GM21526 (cell line): ENCODE measurements around the gene LMOD2.

Experiments used
- ATAC-seq: cut with Tn5 transposase; IDR thresholded peaks from one replicate; pipeline ENCODE4 v1.9.1; 2021; ENCODE audit warnings: moderate library complexity; ENCODE audit not compliant: unreplicated experiment, low FRiP score

LMOD2 gene

DNA sequence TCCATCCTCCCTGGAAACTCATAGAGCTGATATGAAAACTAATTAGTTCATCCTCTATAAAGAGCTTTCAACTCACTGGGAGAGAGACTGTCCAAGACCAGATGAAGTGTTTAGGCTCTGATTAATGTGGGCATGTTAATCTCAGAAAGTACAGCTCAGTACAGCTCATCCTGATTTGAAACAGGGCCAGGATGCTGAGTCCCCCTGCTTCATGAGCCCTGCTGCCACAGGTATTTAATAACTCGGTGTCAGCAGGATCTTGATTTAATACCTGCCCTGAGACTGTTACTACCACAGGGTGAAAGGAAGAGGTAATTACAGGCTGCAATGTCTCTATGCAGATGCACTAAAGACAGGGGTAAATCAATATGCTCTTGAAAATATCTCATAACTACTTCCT lies 10.8 kb downstream of the LMOD2 start:
- ATAC-seq: no peak

DNA sequence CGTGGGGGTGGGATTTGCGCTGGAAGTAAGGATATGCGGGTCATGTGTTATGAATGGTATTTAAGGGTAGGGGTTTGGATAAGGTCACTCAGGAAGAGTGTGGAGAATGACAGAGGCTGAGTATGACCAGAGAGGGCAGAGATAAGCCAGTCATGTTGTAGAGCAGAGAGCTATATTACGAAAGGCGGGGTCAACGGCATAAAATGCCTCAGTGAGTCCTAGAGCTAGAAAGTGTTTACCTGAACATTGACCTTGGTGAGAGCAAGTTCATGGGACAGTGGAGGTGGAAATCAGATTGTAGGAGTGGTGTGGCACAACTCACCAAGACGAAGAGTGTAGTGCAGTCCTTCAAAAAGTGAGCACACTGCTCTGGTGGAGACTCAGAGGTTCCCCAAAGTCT lies 13.8 kb downstream of the LMOD2 start:
- no peak for ATAC-seq

DNA sequence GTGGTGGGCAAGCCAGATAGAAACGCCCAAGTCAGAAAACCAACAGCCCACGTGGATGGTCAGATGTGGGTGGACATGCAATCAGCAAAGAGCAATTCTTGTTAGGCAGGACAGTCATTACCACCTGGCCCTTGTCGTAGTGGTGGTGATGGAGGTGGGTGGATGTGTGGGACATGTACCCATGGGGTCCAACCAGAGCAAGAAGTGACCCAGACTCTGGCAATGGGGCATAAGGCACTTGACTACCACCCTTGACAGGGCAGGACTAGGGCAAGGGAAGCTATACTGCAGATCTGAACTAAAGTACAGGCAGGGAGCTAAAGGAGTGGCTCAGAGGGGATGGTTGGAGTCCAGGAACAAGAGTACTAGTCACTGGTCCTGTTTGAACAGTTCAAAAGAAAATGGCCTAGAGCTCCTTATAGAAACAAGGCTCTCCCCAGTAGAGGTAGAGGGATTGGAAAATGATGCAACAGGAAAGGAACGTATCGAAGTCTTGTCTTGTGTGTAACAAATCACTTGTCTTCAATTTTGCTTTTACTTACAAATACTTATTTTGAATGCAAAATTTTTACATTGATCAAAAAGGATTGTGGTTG lies 17.6 kb downstream of the LMOD2 start:
- no peak for ATAC-seq

DNA sequence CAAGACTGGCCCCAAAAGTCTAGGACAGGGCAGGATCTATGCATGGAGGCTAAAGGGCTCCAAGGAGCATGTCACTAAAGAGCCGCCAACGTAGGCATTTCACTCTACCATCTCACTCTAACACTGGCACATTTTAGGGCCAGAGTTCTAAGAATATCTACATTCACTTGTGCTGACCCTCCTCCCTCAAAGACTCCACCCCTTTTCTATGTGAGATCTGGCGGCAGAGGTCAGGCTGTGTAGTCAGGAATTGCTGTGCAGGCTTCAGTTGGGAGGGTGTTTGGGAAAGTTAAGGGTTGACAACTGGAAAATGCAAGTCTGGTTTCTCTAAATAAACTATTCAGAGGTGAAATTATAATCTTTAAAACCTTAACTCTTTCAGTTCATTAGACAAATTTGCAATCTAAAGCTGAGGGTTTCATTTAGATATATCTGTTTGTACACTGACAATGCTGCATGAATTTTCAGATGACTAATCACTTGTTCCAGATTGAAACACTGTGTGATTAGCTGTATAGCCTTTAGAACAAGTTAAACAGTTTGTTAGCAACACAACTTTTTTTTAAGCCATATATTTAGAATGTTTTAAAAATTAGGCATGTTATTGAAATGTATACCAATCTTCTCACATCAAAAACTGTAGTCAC lies 18.2 kb downstream of the LMOD2 start:
- no peak for ATAC-seq

DNA sequence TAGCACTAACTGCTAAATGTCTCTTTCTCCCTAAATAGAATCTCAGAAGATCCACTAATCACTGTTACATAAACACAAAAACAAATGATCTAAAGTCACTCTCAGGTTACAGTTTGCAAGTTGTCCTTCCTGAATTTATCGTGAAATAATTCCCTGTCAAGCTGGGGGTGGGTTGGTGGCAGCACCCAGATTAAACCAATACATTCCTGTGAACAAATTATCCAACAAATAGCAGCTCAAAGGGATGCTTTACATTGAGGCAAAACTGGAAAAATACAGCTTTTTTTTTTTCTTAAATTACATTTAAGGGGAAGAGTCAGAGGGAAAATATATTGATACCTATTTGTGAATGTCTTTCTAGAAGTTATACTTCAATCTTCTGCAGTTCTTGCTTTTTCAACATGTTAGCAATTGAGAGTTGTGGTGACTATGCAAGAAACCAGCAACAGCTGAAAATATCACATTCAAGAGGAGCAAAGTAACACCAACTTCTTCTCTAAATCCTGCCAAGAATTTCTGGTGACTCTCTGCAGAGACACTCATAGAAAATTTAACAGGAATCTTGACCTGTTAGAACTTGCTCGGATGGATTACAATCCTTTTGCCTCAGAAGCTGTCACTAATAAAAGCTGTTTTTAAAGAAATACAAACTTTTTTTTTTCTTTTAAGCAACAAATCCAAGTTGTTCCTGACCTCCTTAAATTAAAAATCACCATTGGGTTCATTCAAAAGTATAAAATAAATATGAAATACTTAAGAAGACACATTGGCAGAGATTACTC lies 18.9 kb downstream of the LMOD2 start:
- no peak for ATAC-seq

DNA sequence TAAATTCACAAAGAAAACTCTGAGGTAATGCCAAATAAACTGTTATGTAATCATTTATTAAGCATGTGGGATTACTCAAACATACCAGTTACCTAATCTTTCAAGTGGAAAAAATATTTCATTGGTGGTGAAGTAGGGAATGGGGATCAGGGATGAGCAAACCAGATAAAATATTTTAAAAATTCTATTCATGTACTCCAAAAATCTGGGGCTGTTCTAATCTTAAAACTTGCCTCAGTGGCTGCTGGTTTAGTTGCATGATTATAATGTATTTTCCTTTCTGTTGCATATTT lies 19.5 kb downstream of the LMOD2 start:
- ATAC-seq: no peak

DNA sequence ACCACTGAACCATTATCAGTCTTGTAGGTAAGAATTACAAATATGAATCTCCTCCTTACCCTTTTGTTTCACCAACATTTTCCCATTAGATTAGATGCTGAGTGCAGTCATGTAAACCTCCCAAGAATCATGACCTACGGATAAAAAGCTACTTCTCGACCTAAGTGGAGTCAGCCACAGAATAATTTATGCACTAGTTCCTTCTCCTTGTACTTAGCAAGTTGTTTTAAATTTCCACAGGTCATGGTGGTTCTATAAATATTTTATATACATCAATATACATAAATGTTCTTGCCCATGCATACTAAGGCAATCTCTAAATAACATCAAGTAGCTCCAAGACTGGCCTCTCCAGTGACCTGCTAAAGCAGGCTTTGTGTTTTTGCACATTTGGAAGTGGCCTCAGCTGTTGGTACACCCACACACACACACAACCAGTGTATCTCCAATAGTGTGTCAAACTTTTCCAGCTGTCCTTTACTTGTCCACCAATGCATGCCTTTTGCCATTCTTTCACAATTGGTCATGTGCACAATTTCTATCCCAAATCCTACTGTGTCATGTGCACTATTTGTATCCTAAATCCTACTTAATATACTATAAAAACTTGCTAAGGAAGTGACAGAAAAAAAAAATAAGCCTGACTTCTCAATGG lies 21.5 kb downstream of the LMOD2 start:
- no peak for ATAC-seq

DNA sequence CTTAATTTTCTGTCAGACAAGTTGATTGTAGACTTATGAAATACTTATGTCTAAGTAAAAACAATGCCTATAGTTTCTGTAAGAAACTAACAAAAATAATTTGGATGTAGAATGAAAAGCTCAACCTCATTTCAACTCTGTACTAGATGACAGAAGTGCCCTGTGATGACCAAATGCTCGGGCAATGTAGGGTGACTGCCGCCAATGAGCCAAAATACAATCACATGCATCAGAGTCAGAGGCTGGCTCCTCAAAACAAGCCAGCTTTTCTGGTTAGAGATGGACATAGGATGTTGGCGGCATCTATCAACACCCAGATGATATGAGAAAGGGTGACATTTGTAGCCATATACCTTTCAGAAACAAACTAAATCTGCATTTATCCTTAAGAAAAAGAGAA lies 23.9 kb downstream of the LMOD2 start:
- no peak for ATAC-seq

DNA sequence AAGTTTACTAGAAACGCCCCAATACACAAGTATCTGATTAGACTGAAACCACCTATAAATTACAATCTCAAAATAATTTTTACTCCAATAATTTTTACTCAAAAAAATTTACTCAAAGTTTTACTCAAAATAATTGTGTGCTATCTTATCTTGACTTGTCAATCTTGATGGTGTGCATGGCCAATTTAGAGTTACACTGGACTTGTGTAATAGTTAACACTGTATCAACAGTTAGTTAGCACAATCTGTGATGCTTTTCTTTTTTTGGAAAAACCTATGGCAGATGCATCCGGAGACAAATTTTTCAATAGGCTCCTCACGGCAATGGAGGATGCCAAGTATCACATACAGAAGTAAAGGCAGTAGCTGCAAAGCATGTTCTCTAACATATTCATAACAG lies 24.9 kb downstream of the LMOD2 start:
- no peak for ATAC-seq

DNA sequence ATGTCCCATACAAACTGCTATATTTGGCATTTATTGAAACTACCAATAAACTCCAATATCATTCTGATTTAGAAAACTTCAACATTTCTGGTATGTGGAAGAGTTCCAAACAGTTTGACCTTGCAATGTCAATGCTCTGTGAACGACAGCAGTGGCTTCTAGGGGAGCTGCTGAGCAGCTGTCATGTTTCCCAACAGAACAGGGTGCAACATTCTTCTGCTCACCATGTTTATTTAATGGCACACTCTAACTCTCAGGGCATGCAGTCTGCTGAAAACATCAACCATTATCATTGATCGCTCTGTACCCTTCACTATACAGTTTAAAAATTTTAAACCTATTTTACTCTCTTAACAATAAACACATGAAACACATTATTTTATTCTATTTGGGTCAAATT lies 25.9 kb downstream of the LMOD2 start:
- ATAC-seq: no peak

DNA sequence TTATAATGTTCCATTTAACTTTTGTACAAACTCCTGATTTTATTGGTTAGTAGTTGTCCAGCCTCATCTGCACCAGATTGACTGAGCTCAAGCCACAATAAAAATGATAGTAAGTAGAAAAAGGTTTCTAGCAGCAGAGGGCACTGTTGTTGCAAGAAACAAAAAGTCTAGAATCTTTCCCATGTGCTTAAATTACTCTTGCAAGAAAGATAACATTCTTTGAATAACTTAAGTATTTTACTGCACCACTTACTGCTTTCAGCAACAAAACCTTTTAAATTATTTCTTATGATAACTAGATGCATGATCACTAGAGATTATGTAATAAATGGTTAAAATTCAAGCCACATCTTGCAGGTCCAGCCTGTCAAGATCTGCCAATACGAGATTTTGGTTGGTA lies 27.0 kb downstream of the LMOD2 start:
- peak; percentile 73 for ATAC-seq

DNA sequence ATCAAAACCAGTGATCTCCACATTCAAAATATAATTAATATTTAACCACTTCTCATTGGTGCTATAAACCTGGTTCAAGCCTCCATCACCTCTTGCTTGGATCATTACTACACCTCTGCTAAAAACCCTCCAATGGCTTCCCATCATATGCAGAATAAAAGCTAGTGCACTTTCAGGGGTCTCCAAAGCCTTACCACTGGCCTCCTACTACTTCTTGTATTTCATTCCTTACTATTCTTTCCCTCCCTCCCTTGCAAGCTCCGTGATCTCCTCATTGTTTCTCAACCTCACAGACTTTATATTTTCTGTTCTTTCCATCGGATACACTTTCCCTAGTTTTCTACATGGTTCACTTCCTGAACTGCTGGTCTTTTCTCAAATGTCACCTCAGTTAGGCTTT lies 31.5 kb downstream of the LMOD2 start:
- no peak for ATAC-seq

DNA sequence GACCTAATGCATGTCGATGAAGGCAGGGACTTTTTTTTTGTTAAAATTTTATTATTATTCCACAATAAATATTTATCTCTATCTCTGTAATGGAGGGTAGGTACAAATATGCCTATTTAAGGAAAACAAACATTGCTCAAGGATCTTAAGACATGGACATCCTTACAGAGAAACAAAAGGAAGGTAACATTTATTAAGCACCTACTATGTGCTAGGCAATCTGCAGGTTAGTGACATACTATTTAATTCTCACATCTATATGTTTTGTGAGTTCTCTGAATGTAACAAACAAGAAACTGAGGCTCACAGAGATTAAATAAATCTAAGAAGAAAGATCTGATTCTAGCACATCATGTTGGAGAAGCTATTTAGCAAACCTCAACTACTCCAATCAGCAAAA lies 32.1 kb downstream of the LMOD2 start:
- no peak for ATAC-seq

DNA sequence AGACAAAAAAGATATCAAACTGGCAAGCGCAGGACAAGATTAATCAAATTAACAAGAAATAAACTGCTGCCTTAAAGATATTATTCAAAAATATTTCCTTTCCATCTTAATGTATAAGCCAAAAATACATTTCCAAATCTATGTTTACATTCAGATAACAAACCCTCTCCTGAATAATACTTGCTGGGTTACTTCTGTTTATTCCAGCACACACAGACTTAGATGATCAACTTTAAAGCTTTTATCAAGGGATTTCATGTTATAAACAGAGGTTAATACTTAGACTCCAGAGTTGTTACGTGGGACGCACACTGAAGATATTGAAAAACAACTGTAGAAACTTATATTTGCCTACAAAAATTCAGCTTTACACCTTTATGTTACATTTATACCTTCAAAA lies 33.6 kb downstream of the LMOD2 start:
- ATAC-seq: no peak

DNA sequence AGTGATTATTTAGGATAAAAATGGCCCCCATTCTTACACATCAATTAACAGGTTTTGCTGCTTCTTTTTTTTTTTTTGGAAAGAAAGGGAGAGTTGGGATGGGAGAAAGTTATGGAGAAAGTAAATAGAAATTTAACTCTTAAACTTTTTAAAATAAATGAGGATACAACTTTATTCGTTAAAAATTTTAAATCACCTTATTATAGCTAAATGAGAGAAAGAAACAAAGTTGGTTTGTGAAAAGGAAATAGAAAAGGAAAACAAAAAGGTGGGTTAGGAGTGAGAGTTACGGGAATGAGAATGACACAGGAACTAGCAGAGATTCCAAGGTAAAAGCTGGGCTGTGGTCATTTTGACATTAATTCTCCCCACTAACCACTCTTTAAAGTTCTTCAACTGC lies 34.9 kb downstream of the LMOD2 start:
- ATAC-seq: no peak

DNA sequence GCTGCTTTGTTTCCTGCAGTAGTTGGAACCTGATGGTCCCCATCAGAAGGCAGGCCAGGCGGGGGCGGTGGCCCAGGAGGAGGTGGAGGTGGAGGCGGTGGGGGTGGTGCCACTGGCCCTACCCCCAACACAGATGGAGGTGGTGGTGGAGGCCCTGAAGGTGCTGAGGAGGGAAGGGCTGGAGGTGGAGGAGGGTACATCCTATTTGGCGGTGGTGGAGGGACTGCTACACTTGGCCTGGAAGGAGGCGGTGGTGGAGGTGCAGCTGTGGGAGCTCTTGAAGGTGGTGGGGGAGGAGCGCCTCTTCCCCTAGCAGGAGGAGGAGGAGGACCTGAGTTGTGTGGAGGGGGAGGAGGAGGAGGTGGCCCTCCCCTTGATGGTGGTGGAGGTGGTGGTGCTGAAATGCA lies 36.8 kb downstream of the LMOD2 start:
- ATAC-seq: no peak

DNA sequence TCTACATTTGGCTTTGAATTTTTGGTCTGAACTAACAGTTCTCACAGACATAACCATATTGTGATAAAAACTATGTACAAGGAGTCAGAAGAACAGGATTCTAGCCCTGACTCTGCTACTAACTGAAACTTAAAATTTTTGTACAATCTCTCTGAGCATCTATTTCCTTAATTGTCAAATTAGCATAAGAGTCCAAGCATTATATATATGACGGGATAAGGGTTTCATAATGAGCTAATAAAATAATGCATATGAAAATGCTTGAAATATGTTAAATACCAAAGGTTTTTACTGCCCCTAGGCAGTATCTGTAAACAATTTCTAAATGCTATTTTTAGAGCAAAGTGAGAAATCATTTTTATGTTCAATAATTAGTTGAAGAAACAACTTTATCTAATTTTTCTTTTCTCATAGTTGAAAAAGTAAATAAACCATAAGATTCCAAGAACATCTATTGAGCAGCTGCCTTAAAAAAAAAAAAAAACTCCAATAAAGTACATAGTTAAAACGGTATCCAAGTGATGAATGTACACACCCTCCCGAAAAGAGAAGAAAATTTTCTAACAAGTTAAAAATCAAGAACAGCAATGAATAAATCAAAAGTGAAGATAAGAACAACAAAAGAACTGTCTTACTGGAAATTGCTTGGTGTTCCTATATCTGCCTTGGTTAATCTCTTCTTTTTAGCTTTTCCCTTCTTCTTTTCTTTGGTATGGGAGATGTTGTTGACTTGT lies 40.4 kb downstream of the LMOD2 start:
- no peak for ATAC-seq

DNA sequence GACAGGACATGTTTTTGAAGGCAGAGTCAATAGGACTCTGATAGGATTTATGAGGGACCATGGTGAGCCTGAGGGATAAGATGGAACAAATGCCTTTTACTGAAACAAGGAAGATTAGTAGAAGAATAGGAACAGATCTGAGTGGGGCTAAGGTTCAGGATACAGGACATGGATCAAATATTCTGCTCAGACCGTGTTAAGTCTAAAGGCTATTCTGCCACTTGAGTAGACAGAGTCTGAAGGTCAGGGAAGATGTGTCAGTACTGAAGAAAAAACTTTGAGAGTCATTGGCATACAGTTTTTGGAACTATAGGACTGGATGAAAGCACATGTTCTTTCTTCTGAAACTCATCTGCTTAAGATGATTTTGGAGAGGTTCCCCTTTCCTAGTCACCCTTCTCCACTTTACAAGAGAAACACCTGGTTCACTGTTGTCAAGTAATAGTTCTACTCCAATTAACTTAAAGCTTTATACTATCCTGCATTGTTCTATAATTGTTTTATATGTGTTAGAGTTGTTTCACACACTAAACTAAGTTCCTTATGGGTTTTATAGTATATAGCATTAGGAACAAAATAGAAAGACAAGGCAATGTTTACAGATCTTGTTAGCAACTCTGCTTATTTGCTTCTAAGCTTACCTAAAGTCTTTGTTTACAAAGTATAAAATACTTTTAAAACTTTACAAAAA lies 49.7 kb downstream of the LMOD2 start:
- ATAC-seq: no peak

DNA sequence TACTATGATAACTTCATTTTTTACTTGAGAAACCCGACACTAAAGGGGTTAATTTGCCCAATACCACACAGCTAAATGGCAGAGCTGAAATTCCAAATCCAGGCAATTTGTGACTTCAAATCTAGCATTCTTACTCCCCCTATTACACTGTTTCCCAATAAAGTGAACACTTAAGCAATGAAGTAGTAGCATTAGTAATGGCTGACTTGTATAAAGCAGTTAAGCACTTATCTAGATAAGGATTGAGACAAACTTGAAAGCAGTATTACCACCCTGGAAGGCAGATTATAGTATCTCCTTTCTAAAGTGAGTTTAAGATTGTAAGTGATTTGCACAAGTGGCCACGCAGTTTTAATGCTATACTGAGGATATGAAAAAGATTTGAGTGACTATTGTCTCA lies 53.9 kb downstream of the LMOD2 start:
- no peak for ATAC-seq

DNA sequence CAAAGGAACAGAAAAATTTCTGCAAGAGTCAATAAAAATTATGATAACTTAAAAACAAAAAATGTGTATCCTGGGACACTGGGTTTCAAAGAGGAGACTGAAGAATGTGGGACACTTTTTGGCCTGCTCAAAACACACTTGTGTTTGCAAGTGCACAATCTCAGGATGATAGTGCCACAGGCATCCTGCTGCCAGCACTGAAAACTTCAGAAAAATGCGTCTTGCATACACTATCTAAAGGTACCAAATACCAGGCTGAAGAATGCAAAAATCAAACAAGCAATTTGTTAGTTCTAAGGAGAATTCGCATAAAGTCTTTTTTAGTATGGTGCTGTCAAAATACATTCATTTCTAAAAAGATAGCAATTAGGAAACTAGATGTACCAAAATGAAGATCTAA lies 55.0 kb downstream of the LMOD2 start:
- ATAC-seq: no peak
